PFSK-1 (cell line): ENCODE measurements around the gene NRXN3.

Experiments used
- POLR2AphosphoS5 ChIP-seq: IDR thresholded peaks from 2 replicates; pipeline ENCODE4 v1.6.1; 2012; ENCODE audit warnings: low read depth, mild to moderate bottlenecking, control low read depth, low read length, moderate library complexity
- TAF1 ChIP-seq: IDR thresholded peaks from 2 replicates; pipeline ENCODE4 v1.6.1; 2012; ENCODE audit warnings: low read length, control low read depth, borderline replicate concordance; ENCODE audit not compliant: insufficient read depth

DNA sequence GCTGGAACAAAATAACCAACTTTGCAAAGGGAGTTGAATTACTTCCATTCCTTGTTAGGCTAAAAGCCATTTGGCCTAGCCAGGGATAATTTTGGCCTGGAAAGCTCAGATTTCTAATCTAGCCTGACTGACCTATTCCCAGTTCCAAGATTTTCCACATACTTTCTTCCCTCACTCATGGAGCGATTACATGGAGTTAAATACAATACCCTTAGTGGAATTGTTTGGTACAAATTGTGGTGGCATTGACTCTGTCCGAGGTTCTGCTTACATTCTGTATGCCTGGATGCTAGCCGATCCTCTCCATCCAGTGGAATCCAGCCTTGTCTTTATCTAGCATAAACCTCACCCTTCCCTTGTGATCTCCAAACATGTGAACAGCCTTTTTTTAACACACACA lies 1076.0 kb downstream of the NRXN3 start:
- TF ChIP-seq TAF1 (no peak), POLR2AphosphoS5 (no peak)
